Osteocyte (in vitro differentiated cells): ENCODE results near the gene SMOC2. TPM values are rescaled to one million over a fixed set of nuclear protein-coding genes. Genes with fewer than 3 reads are reported as not detected.
A peak's percentile ranks its signal among the peaks of the same experiment; 100 is the strongest.

Experiments used
- DNase-seq: peaks from one replicate; pipeline ENCODE4 v3.0.0; 2021; ENCODE audit warnings: mixed read lengths; ENCODE audit not compliant: unreplicated experiment; ENCODE audit errors: extremely low spot score
- H3K27ac Mint-ChIP-seq: one replicate; pipeline ENCODE4 v1.8.0; 2021; ENCODE audit warnings: mild to moderate bottlenecking, mixed read lengths; ENCODE audit not compliant: unreplicated experiment
- H3K27me3 Mint-ChIP-seq: one replicate; pipeline ENCODE4 v1.8.0; 2021; ENCODE audit warnings: mixed read lengths; ENCODE audit not compliant: unreplicated experiment
- H3K36me3 Mint-ChIP-seq: one replicate; pipeline ENCODE4 v1.8.0; 2021; ENCODE audit warnings: mixed read lengths; ENCODE audit not compliant: unreplicated experiment
- H3K4me1 Mint-ChIP-seq: one replicate; pipeline ENCODE4 v1.8.0; 2021; ENCODE audit warnings: mixed read lengths; ENCODE audit not compliant: unreplicated experiment
- H3K4me3 Mint-ChIP-seq: one replicate; pipeline ENCODE4 v1.8.0; 2021; ENCODE audit warnings: mild to moderate bottlenecking, moderate library complexity, mixed read lengths; ENCODE audit not compliant: unreplicated experiment
- H3K9me3 Mint-ChIP-seq: one replicate; pipeline ENCODE4 v1.8.0; 2021; ENCODE audit warnings: mixed read lengths; ENCODE audit not compliant: unreplicated experiment
- total RNA-seq: library from RNA; stranded (reverse); gene quantifications from 2 replicates; pipeline ENCODE4 v1.2.1, GENCODE V29; 2021
- TF ChIP-seq, protein P1 (sequence below): fragments of 200-600 bp; sonication (generic); IDR thresholded peaks from 2 replicates; pipeline ENCODE4 v1.5.0; 2021; ENCODE audit warnings: antibody characterized with exemption, mild to moderate bottlenecking, moderate library complexity

Gene SMOC2
- total RNA-seq, 1 donor from 2014 or later = 11.6 TPM

DNA sequence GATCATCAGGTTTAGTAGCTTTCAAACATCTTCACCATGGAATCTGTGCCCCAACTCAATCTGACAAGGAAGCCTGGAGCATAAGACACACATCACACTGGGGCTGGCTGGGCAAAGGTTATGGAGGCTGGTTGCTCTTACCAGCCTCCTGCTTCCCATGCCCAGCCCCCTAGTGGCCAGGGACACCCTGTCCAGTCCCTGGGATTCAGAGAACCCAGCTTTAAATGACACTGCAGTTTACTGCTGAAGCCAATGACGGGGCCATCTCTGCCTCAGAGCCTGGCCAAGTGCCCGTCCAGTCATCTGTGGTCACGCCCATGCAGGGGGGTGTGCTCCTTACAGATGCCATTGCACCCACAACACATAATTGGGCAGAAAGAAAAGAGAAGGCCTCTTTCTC is 272.9 kb downstream of the SMOC2 start:
- no peaks in the 10 kb centered on the region for H3K4me1 Mint-ChIP-seq
- peak; percentile 75 for DNase-seq
- H3K9me3 Mint-ChIP-seq = no peaks in the 10 kb centered on the region
- no peak overlapping the region for H3K27ac Mint-ChIP-seq
- H3K4me3 Mint-ChIP-seq = no peak overlapping the region
- TF ChIP-seq, protein P1, sequence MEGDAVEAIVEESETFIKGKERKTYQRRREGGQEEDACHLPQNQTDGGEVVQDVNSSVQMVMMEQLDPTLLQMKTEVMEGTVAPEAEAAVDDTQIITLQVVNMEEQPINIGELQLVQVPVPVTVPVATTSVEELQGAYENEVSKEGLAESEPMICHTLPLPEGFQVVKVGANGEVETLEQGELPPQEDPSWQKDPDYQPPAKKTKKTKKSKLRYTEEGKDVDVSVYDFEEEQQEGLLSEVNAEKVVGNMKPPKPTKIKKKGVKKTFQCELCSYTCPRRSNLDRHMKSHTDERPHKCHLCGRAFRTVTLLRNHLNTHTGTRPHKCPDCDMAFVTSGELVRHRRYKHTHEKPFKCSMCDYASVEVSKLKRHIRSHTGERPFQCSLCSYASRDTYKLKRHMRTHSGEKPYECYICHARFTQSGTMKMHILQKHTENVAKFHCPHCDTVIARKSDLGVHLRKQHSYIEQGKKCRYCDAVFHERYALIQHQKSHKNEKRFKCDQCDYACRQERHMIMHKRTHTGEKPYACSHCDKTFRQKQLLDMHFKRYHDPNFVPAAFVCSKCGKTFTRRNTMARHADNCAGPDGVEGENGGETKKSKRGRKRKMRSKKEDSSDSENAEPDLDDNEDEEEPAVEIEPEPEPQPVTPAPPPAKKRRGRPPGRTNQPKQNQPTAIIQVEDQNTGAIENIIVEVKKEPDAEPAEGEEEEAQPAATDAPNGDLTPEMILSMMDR = peak; percentile 40
- H3K27me3 Mint-ChIP-seq = peaks cover 7% of the 10 kb centered on the region
- no peaks in the 10 kb centered on the region for H3K36me3 Mint-ChIP-seq

DNA sequence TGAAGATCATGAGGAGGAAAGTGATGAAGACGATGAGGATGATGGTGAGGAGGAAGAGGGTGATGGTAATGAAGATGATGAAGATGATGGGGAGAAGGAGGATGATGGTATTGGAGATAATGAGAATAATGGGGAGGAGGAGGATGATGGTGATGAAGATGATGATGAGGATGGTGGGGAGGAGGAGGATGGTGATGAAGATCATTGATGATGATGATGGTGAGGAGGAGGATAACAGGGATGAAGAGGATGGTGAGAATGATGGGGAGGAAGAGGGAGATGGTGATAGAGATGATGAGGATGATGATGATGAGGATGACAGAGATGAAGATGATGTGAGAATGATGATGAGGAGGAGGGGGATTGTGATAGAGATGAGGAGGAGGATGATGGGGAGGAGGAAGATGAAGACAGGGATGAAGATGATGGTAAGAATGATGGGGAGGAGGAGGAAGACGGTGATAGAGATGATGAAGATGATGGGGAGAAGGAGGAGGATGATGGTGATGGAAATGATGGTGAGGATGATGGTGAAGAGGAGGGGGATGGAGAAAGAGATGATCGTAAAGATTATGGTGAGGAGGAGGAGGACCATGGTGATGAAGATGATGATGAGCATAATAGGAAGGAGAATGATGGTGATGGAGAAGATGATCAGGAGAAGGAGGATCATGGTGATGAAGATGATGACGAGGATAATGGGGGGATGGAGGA is 273.7 kb downstream of the SMOC2 start:
- H3K27ac Mint-ChIP-seq = no peak overlapping the region
- TF ChIP-seq, protein P1 = no peak
- no peak for DNase-seq
- no peak overlapping the region for H3K4me3 Mint-ChIP-seq
- H3K4me1 Mint-ChIP-seq = no peaks in the 10 kb centered on the region
- H3K36me3 Mint-ChIP-seq = no peaks in the 10 kb centered on the region
- H3K9me3 Mint-ChIP-seq = no peaks in the 10 kb centered on the region
- peaks cover 7% of the 10 kb centered on the region for H3K27me3 Mint-ChIP-seq

DNA sequence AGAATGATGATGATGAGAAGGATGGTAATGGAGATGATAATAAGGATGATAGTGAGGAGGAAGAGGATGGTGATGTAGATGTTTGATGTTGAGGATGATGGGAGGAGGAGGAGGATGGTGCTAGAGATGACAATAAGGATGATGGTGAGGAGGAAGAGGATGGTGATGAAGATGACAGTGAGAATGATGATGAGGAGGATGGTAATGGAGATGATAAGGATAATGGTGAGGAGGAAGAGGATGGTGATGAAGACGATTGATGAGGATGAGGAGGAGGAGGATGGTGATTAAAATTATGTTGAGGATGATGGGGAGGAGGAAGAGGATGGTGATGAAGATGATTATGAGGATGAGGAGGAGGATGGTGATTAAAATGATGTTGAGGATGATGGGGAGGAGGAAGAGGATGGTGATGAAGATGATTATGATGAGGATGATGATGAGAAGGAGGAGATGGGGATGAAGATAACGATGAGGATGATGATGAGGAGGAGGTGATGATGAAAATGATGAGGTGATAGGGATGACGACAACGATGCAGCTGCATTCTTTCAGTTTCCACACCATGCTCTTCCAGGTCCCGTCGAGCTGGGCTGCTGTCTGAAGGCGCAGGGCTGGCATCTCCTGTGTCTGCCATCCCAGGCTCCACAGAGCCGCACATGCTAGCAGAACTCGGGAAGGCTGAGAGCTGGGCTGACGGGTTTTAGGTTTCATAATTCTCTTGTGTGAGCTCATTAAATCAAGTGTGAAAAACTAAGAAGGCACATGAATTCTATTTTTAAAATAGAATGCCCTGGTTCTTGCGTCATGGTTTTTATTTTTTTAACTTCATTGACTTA is 274.9 kb downstream of the SMOC2 start:
- H3K4me3 Mint-ChIP-seq = no peak overlapping the region
- TF ChIP-seq, protein P1 = no peak
- no peaks in the 10 kb centered on the region for H3K9me3 Mint-ChIP-seq
- DNase-seq = no peak
- no peak overlapping the region for H3K27ac Mint-ChIP-seq
- no peaks in the 10 kb centered on the region for H3K36me3 Mint-ChIP-seq
- peaks cover 14% of the 10 kb centered on the region for H3K27me3 Mint-ChIP-seq
- H3K4me1 Mint-ChIP-seq = no peaks in the 10 kb centered on the region

GRCh38 chr6:168716581-168716980 is 275.6 kb downstream of the SMOC2 start:
- Mint-ChIP-seq H3K9me3 (no peaks in the 10 kb centered on the region), H3K4me1 (no peaks in the 10 kb centered on the region), H3K4me3 (no peak overlapping the region), H3K27me3 (peaks cover 14% of the 10 kb centered on the region), H3K36me3 (no peaks in the 10 kb centered on the region), H3K27ac (no peak overlapping the region)
- TF ChIP-seq, protein P1 = no peak
- no peak for DNase-seq

GRCh38 chr6:168717491-168717890 is 276.5 kb downstream of the SMOC2 start:
- Mint-ChIP-seq H3K27ac (no peak overlapping the region), H3K4me3 (no peak overlapping the region), H3K9me3 (no peaks in the 10 kb centered on the region), H3K4me1 (no peaks in the 10 kb centered on the region), H3K36me3 (no peaks in the 10 kb centered on the region), H3K27me3 (peaks cover 12% of the 10 kb centered on the region)
- TF ChIP-seq, protein P1 = no peak
- no peak for DNase-seq
